Muscle of back (tissue), 11 donors: ENCODE data around the gene LRRC55. TPM values are rescaled to one million over a fixed set of nuclear protein-coding genes. Genes with fewer than 3 reads are reported as not detected.

Source experiments
- DNase-seq, 3 donors: peaks; one replicate each; pipeline versions ENCODE4 v3.0.0 to v3.0.0-alpha.2; 2013
- polyA plus RNA-seq, 10 donors: library from polyadenylated mRNA; unstranded; fragments of 120-200 nt; gene quantifications; one replicate each; pipeline ENCODE4 v1.2.1, GENCODE V29; 2013; ENCODE audit not compliant: insufficient read length in 10 of 10

LRRC55 gene
- polyA plus RNA-seq, 10 donors: 0.73 to 2.4 (median 1.5) TPM

GRCh38 chr11:57233702-57234101 is 51.9 kb downstream of the LRRC55 start:
- no peak for DNase-seq

GRCh38 chr11:57235761-57236703 is 54.3 kb downstream of the LRRC55 start:
- no peak for DNase-seq

- DNase-seq: no peak
Measured at GRCh38 chr11:57237204-57237681, 55.5 kb downstream of the LRRC55 start, which contains the start of gene APLNR. Gene APLNR (minus strand): TSS chr11:57237250. CDS start chr11:57237004, 246 bp downstream.

GRCh38 chr11:57239348-57239747 is 57.6 kb downstream of the LRRC55 start:
- DNase-seq: no peak

- no peak for DNase-seq
Measured at GRCh38 chr11:57240007-57240406, 58.3 kb downstream of the LRRC55 start.

- DNase-seq: no peak
Measured at GRCh38 chr11:57240757-57241156, 59.0 kb downstream of the LRRC55 start.

Other genes starting within 250 kb of the LRRC55 start
- gene OR5AK2, start 193.0 kb upstream of the LRRC55 start, polyA plus RNA-seq: under 1 TPM in 1 of 10 donors, not detected in 9; 0.23 TPM
- gene APLNR, start 55.3 kb downstream of the LRRC55 start, polyA plus RNA-seq: 100 to 1,000 TPM in 2 of 10 donors, 10 to 100 TPM in 8; 66.8 to 129 (median 87.1) TPM
- 100 to 1,000 TPM in 8 of 10 donors, 10 to 100 TPM in 2; 93.5 to 122 (median 110) TPM for gene TNKS1BP1, start 143.0 kb downstream of the LRRC55 start, polyA plus RNA-seq
- gene SSRP1, start 153.9 kb downstream of the LRRC55 start, polyA plus RNA-seq: 100 to 1,000 TPM in 5 of 10 donors, 10 to 100 TPM in 5; 82.0 to 138 (median 101) TPM
- gene P2RX3, start 156.4 kb downstream of the LRRC55 start, polyA plus RNA-seq: 1 to 10 TPM; 1.9 to 7.0 (median 4.1) TPM
- 1 to 10 TPM in 1 of 10 donors, under 1 TPM in 3, not detected in 6; 0.33 to 1.3 (median 0.48) TPM for gene PRG3, start 199.2 kb downstream of the LRRC55 start, polyA plus RNA-seq
- gene PRG2, start 208.7 kb downstream of the LRRC55 start, polyA plus RNA-seq: 1 to 10 TPM in 3 of 10 donors, under 1 TPM in 6, not detected in 1; 0.12 to 4.8 (median 0.79) TPM
- 10 to 100 TPM; 25.9 to 43.0 (median 31.8) TPM for gene SLC43A3, start 245.2 kb downstream of the LRRC55 start, polyA plus RNA-seq